ENCODE measurements around the gene KCNF1. TPM values are rescaled to one million over a fixed set of nuclear protein-coding genes. Genes with fewer than 3 reads are reported as not detected.

KCNF1 gene
- total RNA-seq, 1 experiment from 2014 or later = 1.2 TPM

DNA sequence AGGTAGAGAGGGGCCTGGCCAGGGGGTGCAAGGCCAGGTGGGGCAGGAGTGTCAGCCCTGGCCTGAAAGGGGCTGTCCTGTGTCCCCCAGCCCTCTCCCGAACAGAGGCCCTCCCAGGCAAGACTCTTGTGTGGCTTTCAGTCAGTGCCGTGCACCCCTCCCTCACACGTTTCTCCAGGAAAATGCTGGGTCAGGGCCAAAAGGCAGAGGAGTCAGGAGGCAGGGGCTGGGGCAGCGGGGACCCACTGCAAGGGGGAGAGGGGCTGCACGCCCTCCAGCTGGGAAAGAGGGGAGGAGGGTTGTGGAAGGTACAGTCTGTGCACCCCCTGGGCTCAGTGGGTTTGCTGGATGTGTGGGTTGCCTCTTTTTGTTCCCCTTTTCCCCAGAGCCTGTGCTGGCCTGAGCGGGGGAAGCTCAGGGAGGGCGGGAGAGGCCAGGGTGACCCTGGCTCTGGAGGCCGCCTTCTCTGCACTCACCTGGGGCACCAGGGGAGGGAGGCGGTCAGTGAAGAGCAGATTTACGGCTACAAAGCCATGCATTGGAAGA lies 4.1 kb downstream of the KCNF1 start (continued):
- TF ChIP-seq GABPB1 (CRISPR knock-in tag; IDR thresholded peaks at IDR 0.05) = no peak
- TF ChIP-seq, protein P1, sequence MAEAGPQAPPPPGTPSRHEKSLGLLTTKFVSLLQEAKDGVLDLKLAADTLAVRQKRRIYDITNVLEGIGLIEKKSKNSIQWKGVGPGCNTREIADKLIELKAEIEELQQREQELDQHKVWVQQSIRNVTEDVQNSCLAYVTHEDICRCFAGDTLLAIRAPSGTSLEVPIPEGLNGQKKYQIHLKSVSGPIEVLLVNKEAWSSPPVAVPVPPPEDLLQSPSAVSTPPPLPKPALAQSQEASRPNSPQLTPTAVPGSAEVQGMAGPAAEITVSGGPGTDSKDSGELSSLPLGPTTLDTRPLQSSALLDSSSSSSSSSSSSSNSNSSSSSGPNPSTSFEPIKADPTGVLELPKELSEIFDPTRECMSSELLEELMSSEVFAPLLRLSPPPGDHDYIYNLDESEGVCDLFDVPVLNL (CRISPR knock-in tag; IDR thresholded peaks at IDR 0.05; ENCODE audit: borderline replicate concordance, low read depth) = no peak
- TF ChIP-seq IRF2 (CRISPR knock-in tag; IDR thresholded peaks at IDR 0.05; ENCODE audit: borderline replicate concordance, low read depth) = no peak
- TF ChIP-seq SMAD3 (CRISPR knock-in tag; IDR thresholded peaks at IDR 0.05; ENCODE audit: borderline replicate concordance) = no peak
- TF ChIP-seq, protein P2, sequence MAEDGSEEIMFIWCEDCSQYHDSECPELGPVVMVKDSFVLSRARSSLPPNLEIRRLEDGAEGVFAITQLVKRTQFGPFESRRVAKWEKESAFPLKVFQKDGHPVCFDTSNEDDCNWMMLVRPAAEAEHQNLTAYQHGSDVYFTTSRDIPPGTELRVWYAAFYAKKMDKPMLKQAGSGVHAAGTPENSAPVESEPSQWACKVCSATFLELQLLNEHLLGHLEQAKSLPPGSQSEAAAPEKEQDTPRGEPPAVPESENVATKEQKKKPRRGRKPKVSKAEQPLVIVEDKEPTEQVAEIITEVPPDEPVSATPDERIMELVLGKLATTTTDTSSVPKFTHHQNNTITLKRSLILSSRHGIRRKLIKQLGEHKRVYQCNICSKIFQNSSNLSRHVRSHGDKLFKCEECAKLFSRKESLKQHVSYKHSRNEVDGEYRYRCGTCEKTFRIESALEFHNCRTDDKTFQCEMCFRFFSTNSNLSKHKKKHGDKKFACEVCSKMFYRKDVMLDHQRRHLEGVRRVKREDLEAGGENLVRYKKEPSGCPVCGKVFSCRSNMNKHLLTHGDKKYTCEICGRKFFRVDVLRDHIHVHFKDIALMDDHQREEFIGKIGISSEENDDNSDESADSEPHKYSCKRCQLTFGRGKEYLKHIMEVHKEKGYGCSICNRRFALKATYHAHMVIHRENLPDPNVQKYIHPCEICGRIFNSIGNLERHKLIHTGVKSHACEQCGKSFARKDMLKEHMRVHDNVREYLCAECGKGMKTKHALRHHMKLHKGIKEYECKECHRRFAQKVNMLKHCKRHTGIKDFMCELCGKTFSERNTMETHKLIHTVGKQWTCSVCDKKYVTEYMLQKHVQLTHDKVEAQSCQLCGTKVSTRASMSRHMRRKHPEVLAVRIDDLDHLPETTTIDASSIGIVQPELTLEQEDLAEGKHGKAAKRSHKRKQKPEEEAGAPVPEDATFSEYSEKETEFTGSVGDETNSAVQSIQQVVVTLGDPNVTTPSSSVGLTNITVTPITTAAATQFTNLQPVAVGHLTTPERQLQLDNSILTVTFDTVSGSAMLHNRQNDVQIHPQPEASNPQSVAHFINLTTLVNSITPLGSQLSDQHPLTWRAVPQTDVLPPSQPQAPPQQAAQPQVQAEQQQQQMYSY (CRISPR knock-in tag; IDR thresholded peaks at IDR 0.05) = no peak
- no peak for TF ChIP-seq SOX15 (CRISPR knock-in tag; IDR thresholded peaks at IDR 0.05)
- no peak for TF ChIP-seq SMAD4 (CRISPR knock-in tag; IDR thresholded peaks at IDR 0.05)

DNA sequence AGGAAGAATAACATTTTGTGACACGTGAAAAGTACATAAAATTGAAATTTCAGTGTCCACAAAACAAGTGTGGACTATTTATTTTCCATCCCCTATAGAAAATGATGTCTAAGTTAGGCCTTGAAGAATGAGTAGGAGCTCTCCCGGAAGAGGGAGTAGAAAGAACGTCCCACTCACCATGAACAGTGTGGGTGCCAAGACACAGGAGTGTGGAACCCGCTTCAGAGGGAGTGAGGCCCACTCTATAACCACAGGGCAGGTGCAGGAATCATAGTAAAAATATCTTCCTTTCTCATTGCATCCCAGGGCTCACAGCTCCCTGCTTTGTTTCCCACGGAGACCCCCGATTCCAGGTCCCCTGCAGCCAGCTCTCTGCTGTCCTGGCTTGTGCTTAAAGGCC lies 5.2 kb downstream of the KCNF1 start:
- Mint-ChIP-seq H3K27me3 (ENCODE audit: low read depth) (peaks cover 24% of the 10 kb centered on the region), H3K4me3 (no peak overlapping the region), H3K36me3 (peaks cover 5% of the 10 kb centered on the region; the same call in 1 of the 2 replicates), H3K27ac (no peak overlapping the region), H3K9me3 (no peaks in the 10 kb centered on the region), H3K4me1 (peaks cover 42% of the 10 kb centered on the region)
- no peak for TF ChIP-seq ZNF416 (CRISPR knock-in tag; IDR thresholded peaks at IDR 0.05)
- TF ChIP-seq HMGA2 (CRISPR knock-in tag; IDR thresholded peaks at IDR 0.05) = no peak
- TF ChIP-seq, protein P3, sequence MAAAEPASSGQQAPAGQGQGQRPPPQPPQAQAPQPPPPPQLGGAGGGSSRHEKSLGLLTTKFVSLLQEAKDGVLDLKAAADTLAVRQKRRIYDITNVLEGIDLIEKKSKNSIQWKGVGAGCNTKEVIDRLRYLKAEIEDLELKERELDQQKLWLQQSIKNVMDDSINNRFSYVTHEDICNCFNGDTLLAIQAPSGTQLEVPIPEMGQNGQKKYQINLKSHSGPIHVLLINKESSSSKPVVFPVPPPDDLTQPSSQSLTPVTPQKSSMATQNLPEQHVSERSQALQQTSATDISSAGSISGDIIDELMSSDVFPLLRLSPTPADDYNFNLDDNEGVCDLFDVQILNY (CRISPR knock-in tag; IDR thresholded peaks at IDR 0.05) = no peak
- TF ChIP-seq, protein P4, sequence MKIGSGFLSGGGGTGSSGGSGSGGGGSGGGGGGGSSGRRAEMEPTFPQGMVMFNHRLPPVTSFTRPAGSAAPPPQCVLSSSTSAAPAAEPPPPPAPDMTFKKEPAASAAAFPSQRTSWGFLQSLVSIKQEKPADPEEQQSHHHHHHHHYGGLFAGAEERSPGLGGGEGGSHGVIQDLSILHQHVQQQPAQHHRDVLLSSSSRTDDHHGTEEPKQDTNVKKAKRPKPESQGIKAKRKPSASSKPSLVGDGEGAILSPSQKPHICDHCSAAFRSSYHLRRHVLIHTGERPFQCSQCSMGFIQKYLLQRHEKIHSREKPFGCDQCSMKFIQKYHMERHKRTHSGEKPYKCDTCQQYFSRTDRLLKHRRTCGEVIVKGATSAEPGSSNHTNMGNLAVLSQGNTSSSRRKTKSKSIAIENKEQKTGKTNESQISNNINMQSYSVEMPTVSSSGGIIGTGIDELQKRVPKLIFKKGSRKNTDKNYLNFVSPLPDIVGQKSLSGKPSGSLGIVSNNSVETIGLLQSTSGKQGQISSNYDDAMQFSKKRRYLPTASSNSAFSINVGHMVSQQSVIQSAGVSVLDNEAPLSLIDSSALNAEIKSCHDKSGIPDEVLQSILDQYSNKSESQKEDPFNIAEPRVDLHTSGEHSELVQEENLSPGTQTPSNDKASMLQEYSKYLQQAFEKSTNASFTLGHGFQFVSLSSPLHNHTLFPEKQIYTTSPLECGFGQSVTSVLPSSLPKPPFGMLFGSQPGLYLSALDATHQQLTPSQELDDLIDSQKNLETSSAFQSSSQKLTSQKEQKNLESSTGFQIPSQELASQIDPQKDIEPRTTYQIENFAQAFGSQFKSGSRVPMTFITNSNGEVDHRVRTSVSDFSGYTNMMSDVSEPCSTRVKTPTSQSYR (CRISPR knock-in tag; IDR thresholded peaks at IDR 0.05) = no peak
- TF ChIP-seq SOX15 (CRISPR knock-in tag; IDR thresholded peaks at IDR 0.05) = no peak
- no peak for TF ChIP-seq JAZF1 (CRISPR knock-in tag; IDR thresholded peaks at IDR 0.05)
- TF ChIP-seq ZNF263 (CRISPR knock-in tag; IDR thresholded peaks at IDR 0.05; ENCODE audit: low read depth) = no peak
- TF ChIP-seq, protein P5, sequence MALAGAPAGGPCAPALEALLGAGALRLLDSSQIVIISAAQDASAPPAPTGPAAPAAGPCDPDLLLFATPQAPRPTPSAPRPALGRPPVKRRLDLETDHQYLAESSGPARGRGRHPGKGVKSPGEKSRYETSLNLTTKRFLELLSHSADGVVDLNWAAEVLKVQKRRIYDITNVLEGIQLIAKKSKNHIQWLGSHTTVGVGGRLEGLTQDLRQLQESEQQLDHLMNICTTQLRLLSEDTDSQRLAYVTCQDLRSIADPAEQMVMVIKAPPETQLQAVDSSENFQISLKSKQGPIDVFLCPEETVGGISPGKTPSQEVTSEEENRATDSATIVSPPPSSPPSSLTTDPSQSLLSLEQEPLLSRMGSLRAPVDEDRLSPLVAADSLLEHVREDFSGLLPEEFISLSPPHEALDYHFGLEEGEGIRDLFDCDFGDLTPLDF (CRISPR knock-in tag; IDR thresholded peaks at IDR 0.05) = no peak
- no peak for TF ChIP-seq GTF2I (CRISPR knock-in tag; conservative IDR thresholded peaks at IDR 0.05)
- ChIA-PET POLR2A (no interaction called here), CTCF (interaction anchor here (4.5 to 6.8 kb wide), 2 partner anchors 85 to 214 kb away, joined by 33 to 49 read pairs; a partner anchor contains a TSS)
- DNase-seq (ENCODE audit: low spot score) (no peak), ATAC-seq (no peak)
